ENCODE measurements around the gene ZNF182. TPM values are rescaled to one million over a fixed set of nuclear protein-coding genes. Genes with fewer than 3 reads are reported as not detected.
"Not testable (repeated sequence)": the region's sequence is repeated elsewhere in the genome, so short reads cannot be mapped to it uniquely, and the experiment has no call there.

The ZNF182 gene
- total RNA-seq, 2 donors from 2014 or later = 3.4 TPM

GRCh38 chrX:47940448-47940847 is 63.3 kb downstream of the ZNF182 start:
- no peak for ATAC-seq

DNA sequence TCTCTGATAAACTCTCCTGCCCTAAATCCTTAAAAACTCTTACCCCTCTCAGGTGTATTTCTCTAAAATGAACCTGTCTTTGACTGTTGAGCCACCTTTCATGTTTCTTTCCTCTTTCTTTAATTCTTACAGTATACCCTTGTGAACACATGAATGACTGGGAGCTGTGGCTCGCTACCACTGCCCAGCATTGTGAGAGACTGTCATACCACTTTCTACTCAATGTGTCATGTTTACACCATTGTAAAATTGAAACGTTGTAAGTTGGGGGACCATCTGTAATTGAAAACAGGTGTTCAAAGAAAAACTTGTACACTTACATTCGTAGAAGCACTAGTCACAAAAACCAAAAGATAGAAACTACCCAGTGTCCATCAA is 66.9 kb downstream of the ZNF182 start:
- DNase-seq = no peak
- intact Hi-C loops (cut with DNase I, micrococcal nuclease) = no loop called here
- ATAC-seq = no peak

More at GRCh38 chrX:47940448-47940847, 63.3 kb downstream of the ZNF182 start:
- no peak for DNase-seq
- intact Hi-C loops (cut with DNase I, micrococcal nuclease) = no loop called here

DNA sequence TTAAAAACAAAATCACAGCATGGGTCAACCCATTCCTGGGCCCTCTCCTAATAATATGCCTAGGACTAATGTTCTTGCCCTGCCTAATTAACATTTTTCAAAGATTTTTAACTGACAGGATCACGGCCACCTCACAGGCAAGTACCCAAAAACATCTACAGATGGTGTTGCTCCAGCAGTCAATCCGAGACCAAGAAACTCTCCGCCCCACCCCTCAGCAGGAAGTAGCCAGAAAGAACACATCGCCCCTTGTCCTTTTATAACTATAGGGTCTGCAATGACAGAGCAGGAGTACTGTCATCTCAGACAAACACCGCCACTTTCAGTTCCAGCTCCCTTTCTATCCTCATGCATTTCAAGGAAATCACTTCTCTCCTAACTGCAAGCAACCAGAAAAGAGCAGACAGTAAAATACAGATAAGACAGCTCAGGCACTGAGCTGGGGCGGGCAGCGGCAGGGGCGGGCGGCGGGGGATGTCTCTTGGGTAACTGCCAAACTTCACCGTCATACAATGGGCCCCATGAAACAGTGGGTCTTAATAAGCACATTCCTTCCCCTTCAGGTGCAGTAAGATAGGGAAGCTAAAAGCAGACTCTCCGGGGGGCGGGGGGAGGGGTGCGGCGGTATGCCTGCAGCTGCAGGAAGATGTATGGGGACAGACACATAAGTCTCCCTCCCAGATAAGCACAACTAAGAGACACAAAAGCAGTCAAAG is 67.4 kb downstream of the ZNF182 start:
- intact Hi-C loops (cut with DNase I, micrococcal nuclease) = no loop called here
- ATAC-seq = peak; percentile 22
- no peak for DNase-seq

GRCh38 chrX:47933946-47934345 is 69.8 kb downstream of the ZNF182 start:
- DNase-seq = no peak
- ATAC-seq = no peak
- intact Hi-C loops (cut with DNase I, micrococcal nuclease) = no loop called here

- not testable (repeated sequence) for ATAC-seq
Observed at GRCh38 chrX:47931970-47932369, 71.8 kb downstream of the ZNF182 start.

GRCh38 chrX:47927212-47927611 is 76.6 kb downstream of the ZNF182 start:
- intact Hi-C loops (cut with DNase I, micrococcal nuclease) = no loop called here
- no peak for DNase-seq
- ATAC-seq = no peak

More at GRCh38 chrX:47931970-47932369, 71.8 kb downstream of the ZNF182 start:
- DNase-seq; intact Hi-C loops (cut with DNase I, micrococcal nuclease): not testable (repeated sequence)

Other genes with a start within 250 kb of the ZNF182 start
- gene ZNF81, start 167.1 kb downstream of the ZNF182 start, total RNA-seq = 10 to 100 TPM; 11.8 to 12.0 TPM
- gene SPACA5, start 3.0 kb upstream of the ZNF182 start, total RNA-seq = not detected
- 1 to 10 TPM; 2.5 to 3.3 TPM for gene ZNF630, start 67.7 kb upstream of the ZNF182 start, total RNA-seq
- gene SPACA5B, start 126.6 kb upstream of the ZNF182 start, total RNA-seq = not detected
- not detected for gene SSX5, start 192.8 kb upstream of the ZNF182 start, total RNA-seq